HG02623 (cell line): ENCODE measurements around the gene MLH3.

Experiments
- ATAC-seq: cut with Tn5 transposase; IDR thresholded peaks from one replicate; pipeline ENCODE4 v1.9.1; 2021; ENCODE audit warnings: moderate library complexity; ENCODE audit not compliant: unreplicated experiment

MLH3 gene

DNA sequence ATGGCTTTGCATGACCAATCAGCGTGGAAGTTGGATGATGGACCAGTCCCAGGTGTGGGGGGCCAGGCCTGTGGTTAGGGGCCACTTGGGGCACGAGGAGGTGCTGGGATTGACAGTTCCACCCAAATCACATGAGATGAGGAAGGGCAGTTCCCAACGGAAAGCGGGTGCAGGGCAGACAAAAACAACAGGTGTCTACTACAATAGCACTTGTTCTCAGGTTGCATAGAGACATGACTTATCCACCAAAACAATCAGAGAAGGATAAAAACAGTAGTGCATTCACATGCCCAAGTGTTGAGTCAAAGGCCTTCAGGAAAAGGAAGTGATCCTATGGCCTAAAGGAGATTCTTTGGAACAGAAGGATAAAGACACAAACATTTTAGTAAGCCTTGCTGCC is 63.1 kb downstream of the MLH3 start:
- no peak for ATAC-seq

GRCh38 chr14:74985806-74986205 is 65.5 kb downstream of the MLH3 start:
- no peak for ATAC-seq

DNA sequence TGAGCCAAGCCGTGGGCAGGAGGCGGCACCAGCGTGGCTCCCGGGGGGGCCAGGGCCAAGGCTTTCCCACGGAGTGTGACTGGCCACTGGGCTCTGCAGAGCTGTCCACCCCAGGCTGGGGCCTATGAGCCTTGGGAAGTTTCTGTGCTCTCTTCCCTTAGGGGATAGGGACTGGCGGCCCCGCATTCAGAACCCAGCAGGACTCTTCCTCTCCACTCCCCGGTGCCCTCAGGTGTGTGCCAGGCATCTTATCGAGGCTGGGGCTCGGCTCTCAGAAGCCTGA is 66.3 kb downstream of the MLH3 start:
- no peak for ATAC-seq

- ATAC-seq, result no peak
Observed at GRCh38 chr14:74984236-74985027, 66.8 kb downstream of the MLH3 start.

- no peak for ATAC-seq
Observed at GRCh38 chr14:74983343-74983742, 67.9 kb downstream of the MLH3 start.

DNA sequence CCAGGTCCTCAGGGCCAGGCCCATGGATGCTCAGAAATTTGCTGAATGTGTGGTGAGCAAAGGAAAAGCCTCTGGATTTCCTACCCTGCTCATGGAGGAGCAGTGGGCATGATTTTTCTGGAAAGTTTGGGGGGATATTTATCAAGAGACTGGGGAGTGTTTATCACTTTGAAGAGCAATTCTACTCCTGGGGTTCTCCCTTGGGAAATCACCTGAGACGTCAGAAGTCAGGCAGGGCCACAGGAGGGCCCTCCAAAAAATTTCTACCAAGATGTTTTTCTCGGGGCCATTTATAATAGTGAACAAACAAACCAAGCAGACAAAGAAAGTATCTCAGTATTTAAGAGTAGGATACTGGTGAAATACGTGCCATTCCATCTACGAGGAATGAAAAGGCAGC is 68.6 kb downstream of the MLH3 start:
- no peak for ATAC-seq

DNA sequence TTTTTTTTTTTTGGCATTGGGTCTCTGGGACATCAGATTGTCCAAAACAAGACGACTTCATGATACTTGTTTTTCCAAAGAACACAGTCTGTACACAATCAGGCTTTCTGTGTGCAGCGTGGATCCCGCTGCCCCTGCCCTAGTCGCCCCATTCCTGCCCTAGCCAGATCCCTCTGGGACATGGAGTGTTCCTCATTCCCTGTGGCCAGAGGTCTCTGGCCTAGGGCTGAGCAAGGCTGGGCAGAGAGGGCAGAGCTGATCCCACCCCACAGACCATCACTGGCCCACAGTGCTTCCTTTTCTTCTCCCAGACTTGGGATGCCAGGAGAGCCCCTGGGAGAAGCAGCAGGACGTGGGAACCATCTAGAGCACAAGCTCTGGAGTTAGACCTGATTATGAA is 69.4 kb downstream of the MLH3 start:
- ATAC-seq, result no peak

DNA sequence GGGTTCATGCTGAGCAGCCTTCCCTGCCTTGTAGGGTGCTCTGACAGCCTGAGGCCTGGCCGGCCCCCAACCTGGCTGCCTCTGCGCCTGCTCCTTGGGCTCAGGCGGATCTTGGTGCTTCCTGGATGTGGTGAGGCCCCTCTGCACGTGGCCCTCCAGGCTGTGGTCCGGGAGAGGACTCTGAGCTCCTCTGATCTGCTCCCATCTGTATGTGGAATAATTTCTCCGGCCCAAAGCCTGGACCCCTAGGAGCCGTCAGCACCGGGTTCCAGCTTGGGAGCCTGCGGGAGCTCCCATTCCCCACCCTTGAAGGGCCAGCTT is 69.8 kb downstream of the MLH3 start:
- ATAC-seq, result no peak

- ATAC-seq, result no peak
Observed at GRCh38 chr14:74980731-74981461, 70.4 kb downstream of the MLH3 start.

- no peak for ATAC-seq
Observed at GRCh38 chr14:74980398-74980730, 70.9 kb downstream of the MLH3 start.

- no peak for ATAC-seq
Observed at GRCh38 chr14:74979442-74980397, 71.5 kb downstream of the MLH3 start.

DNA sequence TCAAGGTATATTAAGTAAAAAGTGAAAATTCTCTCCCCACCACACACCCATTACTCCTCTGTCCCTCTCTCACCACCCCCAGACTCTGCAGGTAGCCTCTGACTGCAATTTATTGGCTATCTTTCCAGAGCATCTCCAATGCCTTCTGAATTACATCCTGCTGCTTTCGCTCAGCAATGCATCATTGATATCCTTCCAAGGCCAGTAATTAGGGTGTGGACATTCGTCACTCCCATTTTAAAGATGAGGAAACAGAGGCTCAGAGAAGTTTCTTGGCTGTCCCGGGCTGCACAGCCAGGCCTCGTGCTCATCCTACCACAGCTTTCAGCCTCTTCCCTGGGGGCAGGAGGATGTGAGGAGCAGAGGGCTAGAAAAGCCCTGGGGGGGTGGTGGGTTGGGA is 72.2 kb downstream of the MLH3 start:
- no peak for ATAC-seq

GRCh38 chr14:74978416-74978947 is 72.8 kb downstream of the MLH3 start:
- no peak for ATAC-seq

DNA sequence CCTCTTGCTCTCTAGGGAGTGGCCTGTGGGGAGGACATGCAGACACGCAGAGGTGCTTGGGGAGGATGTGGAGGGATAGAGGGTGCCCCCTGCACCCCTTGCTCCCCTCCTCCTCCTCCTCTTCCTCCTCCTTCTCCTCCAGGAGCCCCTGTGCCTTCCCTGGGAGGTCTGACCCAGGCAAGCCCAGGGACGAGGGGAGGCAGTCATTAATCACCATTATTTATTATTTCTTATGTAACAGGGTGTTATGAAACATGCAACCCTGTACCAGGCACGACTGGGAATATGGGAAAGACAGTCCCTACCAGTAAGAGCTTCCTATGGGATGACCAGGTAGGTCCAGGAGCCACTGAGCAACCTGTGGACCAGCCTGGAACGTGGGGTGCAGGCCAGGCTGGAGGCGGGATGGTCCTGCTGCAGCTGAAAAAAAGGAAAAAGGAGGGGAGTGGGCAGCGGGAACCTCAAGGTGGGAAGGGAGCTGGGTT is 73.3 kb downstream of the MLH3 start:
- ATAC-seq, result no peak

- ATAC-seq, result no peak
Observed at GRCh38 chr14:74977164-74977900, 73.9 kb downstream of the MLH3 start.

DNA sequence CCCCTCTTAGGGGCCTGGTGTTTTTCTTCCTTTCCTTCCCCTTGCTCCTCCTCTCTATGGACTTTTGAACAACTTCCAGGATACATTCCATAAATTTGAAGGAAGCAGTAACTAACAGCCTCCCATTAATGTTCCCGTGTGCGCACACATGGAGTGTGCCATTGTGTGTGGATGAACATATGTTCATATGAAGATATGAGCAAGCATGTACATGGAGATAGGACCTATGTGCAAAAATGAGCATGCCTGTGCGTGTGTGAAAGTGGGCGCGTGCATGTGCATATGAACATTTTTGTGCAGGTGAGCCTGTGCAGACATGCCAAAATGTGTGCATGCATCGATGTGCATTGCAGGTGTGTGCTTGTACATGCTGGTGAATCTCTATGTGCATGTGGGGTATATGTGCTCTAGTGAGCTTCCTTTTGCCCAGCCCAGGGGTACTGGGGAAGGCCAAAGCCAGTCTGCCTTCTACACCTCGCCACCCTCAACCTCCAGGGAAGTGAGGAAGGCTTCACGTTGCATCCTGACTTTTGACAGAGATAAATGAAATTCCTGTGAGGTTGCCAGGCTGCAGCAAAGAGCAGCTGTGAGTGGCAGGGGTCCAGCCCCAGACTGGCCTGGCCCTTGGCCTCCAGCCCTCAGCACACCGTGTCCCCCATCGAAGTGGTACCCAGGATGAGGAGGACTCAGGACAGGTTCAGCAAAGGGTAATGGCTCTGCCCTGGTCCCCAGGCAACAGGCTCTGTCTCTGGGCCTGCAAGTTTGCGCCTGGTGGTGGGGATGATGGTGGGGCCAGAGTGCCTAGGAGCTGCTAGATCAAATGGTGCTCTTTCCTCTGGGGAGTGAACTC is 74.8 kb downstream of the MLH3 start:
- no peak for ATAC-seq

- ATAC-seq, result no peak
Observed at GRCh38 chr14:74975059-74975810, 76.0 kb downstream of the MLH3 start.

DNA sequence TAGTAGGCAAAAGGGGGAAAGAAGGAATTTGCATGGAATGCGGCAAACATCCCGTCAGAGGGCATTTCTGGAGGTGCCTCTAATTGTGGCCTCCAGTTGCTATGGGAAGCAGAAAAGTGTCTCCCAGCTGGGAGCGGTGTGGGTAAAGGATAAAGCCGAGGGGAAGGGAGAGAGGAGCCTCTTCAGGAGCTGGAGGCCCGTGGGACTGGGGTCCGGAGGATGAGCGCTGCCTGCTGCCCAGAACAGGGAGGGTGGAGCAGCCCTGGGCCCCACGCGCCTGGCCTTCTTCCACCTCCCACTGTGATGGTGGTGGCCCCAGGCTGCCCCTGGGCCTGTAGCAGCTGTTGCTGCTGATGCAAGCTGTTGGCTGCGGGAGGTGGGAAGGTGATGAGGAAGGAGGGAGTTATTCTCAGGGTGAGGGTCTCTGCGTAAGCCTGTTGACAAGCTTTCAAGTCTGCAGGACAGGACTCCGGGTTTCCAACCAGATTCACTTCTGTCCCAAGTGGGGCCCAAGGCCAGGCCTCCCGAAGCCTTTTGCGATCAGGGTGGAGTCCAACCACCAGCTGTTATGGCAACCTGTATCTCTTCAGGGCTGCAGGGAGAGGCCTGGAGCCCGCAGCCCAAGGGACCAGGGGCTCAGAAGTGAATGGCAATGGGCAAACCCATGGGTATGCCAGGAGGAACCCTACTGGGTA is 76.8 kb downstream of the MLH3 start:
- no peak for ATAC-seq
